ENCODE measurements around the gene SMAD9. TPM values are rescaled to one million over a fixed set of nuclear protein-coding genes. Genes with fewer than 3 reads are reported as not detected.
"Not testable (repeated sequence)": the region's sequence is repeated elsewhere in the genome, so short reads cannot be mapped to it uniquely, and the experiment has no call there.

Gene SMAD9
- polyA plus RNA-seq, 3 donors: 0.46 to 2.8 (median 2.7) TPM

DNA sequence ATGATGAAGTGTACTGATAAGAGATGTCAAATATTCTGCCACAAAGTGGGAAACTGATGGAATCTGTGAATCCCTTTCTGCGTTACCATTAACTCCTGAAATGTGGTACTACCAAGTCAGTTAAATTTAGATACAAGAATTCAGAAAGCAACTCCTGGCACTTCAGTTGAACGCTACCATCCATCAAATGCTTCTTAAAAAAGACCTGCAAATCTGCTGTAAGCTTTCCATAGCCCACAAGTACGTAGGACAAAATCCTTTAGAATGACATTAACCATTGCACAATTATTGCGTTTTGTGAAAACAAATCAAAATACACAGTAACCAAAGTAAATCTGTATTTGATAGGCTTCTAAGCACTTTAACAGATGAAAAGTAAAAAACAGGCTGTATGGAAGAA lies 5.4 kb downstream of the SMAD9 start:
- H3K27ac ChIP-seq (ENCODE audit: low read depth, low read length): no peak overlapping the region
- 84 to 95% (median 90%) methylated on average over 4 of the region's 4 CpGs for WGBS, 3 donors

- no peak overlapping the region for H3K27ac ChIP-seq (ENCODE audit: low read depth, low read length)
Observed at GRCh38 chr13:36913463-36913862, 6.6 kb downstream of the SMAD9 start.

- no peak overlapping the region for H3K27ac ChIP-seq (ENCODE audit: low read depth, low read length)
- 65% methylated on average over 2 of the region's 2 CpGs for WGBS, 3 donors
Observed at GRCh38 chr13:36912973-36913372, 7.1 kb downstream of the SMAD9 start.

DNA sequence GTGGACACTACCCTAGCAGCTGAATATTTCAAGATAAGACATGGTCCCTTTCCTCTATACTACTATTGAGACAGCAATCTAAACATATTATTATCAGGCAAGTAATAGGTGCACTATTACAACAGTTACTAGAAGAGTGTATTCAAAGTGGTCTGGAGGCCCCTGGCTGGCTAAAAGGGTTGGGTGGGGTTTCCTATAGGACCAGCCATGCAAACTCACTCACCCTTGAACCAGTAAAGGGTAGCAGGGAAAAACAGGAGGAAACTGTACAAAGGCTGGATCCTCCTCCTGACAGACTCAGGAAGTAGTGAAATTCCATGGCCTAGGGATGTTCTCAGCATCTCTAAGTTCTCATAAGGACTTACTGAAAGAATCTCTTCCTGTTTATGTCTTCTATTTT lies 7.7 kb downstream of the SMAD9 start:
- no peak overlapping the region for H3K27ac ChIP-seq (ENCODE audit: low read depth, low read length)

DNA sequence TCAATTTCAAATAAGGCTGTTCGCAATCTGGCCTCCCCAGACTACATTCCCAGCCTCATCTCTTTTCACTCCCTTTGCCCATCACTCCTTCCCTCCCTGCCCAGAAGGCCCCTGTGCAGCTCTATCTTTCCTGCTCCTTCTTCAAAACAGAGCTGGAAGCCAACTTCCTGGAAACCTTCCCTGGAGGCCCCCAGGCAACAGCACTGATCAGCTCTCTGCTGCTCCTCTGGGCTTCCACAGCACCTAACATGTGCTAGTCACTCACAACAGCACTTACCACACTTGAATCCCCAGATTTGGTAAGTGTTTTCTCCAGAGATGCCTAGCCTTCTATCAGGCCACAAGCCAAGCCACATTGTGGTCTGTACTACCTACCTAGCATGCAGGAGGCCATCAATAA lies 9.5 kb downstream of the SMAD9 start:
- 96 to 100% (median 98%) methylated on average over 1 of the region's 1 CpG for WGBS, 3 donors
- H3K27ac ChIP-seq (ENCODE audit: low read depth, low read length): no peak overlapping the region

- 81 to 93% (median 92%) methylated on average over 2 of the region's 2 CpGs for WGBS, 3 donors
- H3K27ac ChIP-seq (ENCODE audit: low read depth, low read length): no peak overlapping the region
Observed at GRCh38 chr13:36907821-36908220, 12.2 kb downstream of the SMAD9 start.

GRCh38 chr13:36907266-36907665 lies 12.8 kb downstream of the SMAD9 start:
- no peak overlapping the region for H3K27ac ChIP-seq (ENCODE audit: low read depth, low read length)
- 94 to 96% (median 96%) methylated on average over 4 of the region's 4 CpGs for WGBS, 3 donors

GRCh38 chr13:36905944-36906343 lies 14.1 kb downstream of the SMAD9 start:
- WGBS, 3 donors: 91 to 93% (median 92%) methylated on average over 5 of the region's 5 CpGs

GRCh38 chr13:36903925-36904595 lies 16.0 kb downstream of the SMAD9 start:
- 43 to 91% (median 89%) methylated on average over 8 of the region's 8 CpGs for WGBS, 3 donors
- no peak overlapping the region for H3K27ac ChIP-seq (ENCODE audit: low read depth, low read length)

More at GRCh38 chr13:36905944-36906343, 14.1 kb downstream of the SMAD9 start:
- no peak overlapping the region for H3K27ac ChIP-seq (ENCODE audit: low read depth, low read length)

DNA sequence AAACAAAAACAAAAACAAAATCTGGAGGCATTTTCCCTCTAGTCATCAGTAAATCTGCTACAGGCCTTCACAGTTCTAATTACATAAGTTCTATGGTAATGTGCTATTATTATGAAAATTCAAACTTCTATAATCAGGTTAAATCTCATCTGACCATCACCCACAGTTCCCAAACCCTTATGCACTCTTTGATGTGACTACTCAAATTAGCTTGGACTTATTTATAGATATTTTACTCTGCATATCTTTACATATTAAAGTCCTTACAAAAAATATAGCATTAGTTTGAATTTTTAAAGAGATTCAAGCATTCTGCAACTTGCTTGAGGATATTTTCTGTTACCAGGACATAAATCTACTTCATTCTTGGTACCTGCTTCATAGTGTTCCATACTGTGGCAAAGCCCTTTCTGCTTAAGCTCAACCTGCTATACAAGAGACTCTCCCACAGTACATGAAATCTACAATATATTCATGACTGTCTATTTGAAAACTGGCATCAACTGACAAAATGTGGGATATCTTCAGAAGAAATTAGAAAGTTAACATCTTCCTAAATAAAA lies 22.9 kb downstream of the SMAD9 start:
- no peak overlapping the region for H3K27ac ChIP-seq (ENCODE audit: low read depth, low read length)

DNA sequence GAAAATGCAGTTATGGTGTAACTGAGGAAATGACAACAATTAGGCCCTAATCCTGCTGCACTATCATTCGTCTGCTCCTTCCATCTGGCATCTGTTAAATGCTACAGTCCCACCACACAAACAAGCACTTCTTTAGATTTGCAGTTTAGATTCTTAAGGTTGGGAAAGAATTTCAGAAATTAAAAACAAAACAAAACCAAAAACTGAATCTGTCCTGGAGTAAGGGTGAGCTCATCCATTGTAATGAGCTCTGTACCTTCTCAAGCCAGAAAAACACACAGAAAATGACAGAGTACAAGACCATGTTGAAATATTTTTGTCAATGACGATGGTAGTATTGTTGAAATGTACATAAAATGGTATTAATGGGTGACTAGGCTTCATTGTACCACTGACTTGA lies 28.3 kb downstream of the SMAD9 start:
- 71 to 80% (median 74%) methylated on average over 2 of the region's 2 CpGs for whole genome bisulfite sequencing, 3 donors
- H3K27ac ChIP-seq (ENCODE audit: low read depth, low read length): no peak overlapping the region

DNA sequence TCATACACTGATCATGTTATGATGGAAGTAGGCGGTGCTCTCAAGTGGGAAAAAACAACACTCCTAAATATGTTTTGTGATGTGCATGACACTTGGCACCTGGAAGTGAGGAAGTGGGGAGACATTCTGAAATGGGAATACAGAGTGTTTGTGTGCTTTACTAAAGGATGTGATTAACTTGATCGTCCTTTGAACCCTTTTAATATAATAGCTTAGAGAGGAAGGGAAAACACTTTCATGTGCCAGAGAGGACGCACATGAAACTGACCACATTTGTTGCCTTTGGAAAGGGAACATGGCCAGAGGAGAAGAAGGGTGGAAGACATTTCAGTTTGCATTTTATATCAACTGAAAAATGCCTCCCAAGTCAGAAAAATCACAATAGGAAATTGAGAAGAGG lies 31.4 kb downstream of the SMAD9 start:
- H3K27ac ChIP-seq (ENCODE audit: low read depth, low read length): no peak overlapping the region
- WGBS, 3 donors: 73 to 79% (median 78%) methylated on average over 3 of the region's 3 CpGs

- no peak overlapping the region for H3K27ac ChIP-seq (ENCODE audit: low read depth, low read length)
Observed at GRCh38 chr13:36887758-36888521, 32.1 kb downstream of the SMAD9 start.

DNA sequence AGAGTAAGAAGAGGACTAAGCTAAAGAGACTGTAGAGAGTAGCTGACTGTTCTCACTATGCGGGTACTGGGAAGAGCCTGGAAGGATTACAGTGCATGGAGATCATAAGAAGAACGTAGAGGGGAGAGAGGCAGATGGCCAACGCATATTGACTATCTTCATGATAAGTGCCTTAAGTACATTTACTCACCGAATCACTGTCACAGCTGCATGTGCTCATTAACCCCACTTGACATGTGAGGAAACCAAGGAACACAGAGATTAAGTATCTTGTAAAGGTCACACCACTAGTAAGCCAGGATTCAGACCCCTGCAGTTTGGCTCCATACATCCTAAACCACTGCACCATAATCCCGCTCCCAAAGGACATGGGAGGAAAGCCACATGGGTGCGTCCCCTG lies 34.1 kb downstream of the SMAD9 start:
- WGBS, 3 donors: 73 to 93% (median 91%) methylated on average over 6 of the region's 6 CpGs
- no peak overlapping the region for H3K27ac ChIP-seq (ENCODE audit: low read depth, low read length)

More at GRCh38 chr13:36887758-36888521, 32.1 kb downstream of the SMAD9 start:
- 58 to 66% (median 59%) methylated on average over 9 of the region's 9 CpGs for WGBS, 3 donors

DNA sequence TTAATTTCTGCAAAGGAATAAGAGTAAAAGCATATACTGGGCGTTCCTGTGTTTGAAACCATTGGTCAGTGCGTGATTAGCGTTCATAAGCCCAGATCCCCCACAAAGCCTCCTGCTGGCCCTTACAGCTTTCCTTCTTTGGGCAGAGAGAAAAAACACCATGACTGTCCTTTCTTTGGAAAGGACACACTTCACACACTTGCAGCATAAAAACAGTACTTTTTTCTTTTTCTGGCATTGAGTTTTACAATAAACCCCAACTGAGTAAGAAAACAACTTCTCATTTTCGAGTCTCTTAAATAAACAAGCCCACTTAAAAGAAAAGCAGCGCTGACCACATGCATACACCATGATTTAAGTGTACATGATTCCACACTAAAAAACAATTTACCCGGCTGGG lies 35.8 kb downstream of the SMAD9 start:
- WGBS, 3 donors: 88 to 96% (median 93%) methylated on average over 6 of the region's 6 CpGs

DNA sequence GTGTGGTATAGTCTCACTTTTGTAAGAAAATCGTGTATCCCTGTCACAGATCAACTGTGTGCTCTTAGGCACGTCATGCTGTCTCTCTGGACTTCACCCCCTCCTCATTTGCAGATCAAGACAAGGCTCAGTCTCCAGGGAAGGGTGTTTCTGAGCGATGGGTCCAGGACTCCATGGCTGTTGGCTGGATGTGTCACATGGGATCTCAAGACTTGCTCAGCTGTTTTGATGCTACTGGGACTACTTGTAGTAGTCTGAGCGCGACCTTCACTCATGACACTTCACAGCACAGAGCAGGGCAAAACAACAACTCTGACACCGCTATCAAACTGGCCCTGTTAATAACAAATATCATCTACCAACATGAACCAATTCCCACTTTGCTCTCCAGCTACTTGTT lies 36.2 kb downstream of the SMAD9 start:
- 87 to 92% (median 88%) methylated on average over 6 of the region's 6 CpGs for WGBS, 3 donors
- no peak overlapping the region for H3K27ac ChIP-seq (ENCODE audit: low read depth, low read length)

More for the DNA sequence above, 35.8 kb downstream of the SMAD9 start:
- H3K27ac ChIP-seq (ENCODE audit: low read depth, low read length): no peak overlapping the region

- H3K27ac ChIP-seq (ENCODE audit: low read depth, low read length): not testable (repeated sequence)
- 91 to 93% (median 91%) methylated on average over 5 of the region's 5 CpGs for WGBS, 3 donors
Observed at GRCh38 chr13:36883392-36883791, 36.6 kb downstream of the SMAD9 start.

- H3K27ac ChIP-seq (ENCODE audit: low read depth, low read length): no peak overlapping the region
- WGBS, 3 donors: 78 to 91% (median 88%) methylated on average over 6 of the region's 6 CpGs
Observed at GRCh38 chr13:36882829-36883390, 37.1 kb downstream of the SMAD9 start.

- 33 to 50% (median 34%) methylated on average over 2 of the region's 2 CpGs for WGBS, 3 donors
- H3K27ac ChIP-seq (ENCODE audit: low read depth, low read length): no peak overlapping the region
Observed at GRCh38 chr13:36880961-36881360, 39.1 kb downstream of the SMAD9 start.

Measured in adipose tissue (tissue), 3 donors.